PFSK-1 (cell line): ENCODE measurements around the gene OSBPL8.

Experiments used
- POLR2AphosphoS5 ChIP-seq: IDR thresholded peaks from 2 replicates; pipeline ENCODE4 v1.6.1; 2012; ENCODE audit warnings: low read depth, mild to moderate bottlenecking, control low read depth, low read length, moderate library complexity
- REST ChIP-seq, 2 experiments: IDR thresholded peaks; 2 replicates each; pipeline versions ENCODE4 v1.6.1 to v1.8.0; 2011 to 2012; ENCODE audit warnings: low read depth in 2 of 2, low read length in 2 of 2, control low read depth in 1 of 2, inconsistent platforms in 1 of 2, mild to moderate bottlenecking in 1 of 2, moderate library complexity in 1 of 2; ENCODE audit not compliant: insufficient read depth in 1 of 2
- TAF1 ChIP-seq: IDR thresholded peaks from 2 replicates; pipeline ENCODE4 v1.6.1; 2012; ENCODE audit warnings: low read length, control low read depth, borderline replicate concordance; ENCODE audit not compliant: insufficient read depth

DNA sequence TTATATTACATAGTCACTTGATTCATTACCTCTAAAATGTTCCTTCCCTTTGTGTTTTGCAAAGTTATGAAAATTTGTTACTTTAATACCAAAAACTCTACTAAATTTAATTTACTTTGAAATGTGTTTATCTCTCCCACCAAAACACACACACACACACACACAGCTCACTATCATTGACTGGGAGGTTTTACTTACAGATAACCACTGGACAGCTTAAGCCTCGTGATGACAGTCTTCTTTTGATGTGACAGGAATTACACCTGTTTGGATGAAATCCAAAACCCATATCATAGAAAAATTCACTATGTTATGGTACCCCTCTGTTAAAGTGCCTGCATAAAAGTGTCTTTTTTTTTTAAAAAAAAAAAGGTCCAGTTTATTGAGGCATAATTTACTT lies 227.0 kb downstream of the OSBPL8 start:
- no peak for TF ChIP-seq TAF1
- TF ChIP-seq REST (IDR thresholded peaks at IDR 0.05; ENCODE audit: insufficient read depth in 1 of 2, low read depth in 2 of 2, low read length in 2 of 2) = no peak
- no peak for TF ChIP-seq POLR2AphosphoS5
